Measurements from ENCODE around the gene SUB1.

- TF ChIP-seq POLR2A (IDR thresholded peaks at IDR 0.05; ENCODE audit: low read depth, low read length), result no peak
- TF ChIP-seq, protein P1, sequence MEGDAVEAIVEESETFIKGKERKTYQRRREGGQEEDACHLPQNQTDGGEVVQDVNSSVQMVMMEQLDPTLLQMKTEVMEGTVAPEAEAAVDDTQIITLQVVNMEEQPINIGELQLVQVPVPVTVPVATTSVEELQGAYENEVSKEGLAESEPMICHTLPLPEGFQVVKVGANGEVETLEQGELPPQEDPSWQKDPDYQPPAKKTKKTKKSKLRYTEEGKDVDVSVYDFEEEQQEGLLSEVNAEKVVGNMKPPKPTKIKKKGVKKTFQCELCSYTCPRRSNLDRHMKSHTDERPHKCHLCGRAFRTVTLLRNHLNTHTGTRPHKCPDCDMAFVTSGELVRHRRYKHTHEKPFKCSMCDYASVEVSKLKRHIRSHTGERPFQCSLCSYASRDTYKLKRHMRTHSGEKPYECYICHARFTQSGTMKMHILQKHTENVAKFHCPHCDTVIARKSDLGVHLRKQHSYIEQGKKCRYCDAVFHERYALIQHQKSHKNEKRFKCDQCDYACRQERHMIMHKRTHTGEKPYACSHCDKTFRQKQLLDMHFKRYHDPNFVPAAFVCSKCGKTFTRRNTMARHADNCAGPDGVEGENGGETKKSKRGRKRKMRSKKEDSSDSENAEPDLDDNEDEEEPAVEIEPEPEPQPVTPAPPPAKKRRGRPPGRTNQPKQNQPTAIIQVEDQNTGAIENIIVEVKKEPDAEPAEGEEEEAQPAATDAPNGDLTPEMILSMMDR (IDR thresholded peaks at IDR 0.05; ENCODE audit: extremely low read depth in 1 of 2, insufficient read depth in 1 of 2, low read depth in 1 of 2, low read length in 2 of 2), result no peak
- no peak for TF ChIP-seq POLR2AphosphoS5 (IDR thresholded peaks at IDR 0.05; ENCODE audit: insufficient read depth, low read depth, low read length)
- TF ChIP-seq MAX (IDR thresholded peaks at IDR 0.05; ENCODE audit: insufficient read depth, insufficient read length), result no peak
- no peak for TF ChIP-seq EZH2 (IDR thresholded peaks at IDR 0.05; ENCODE audit: borderline replicate concordance, low read depth, low read length, severe bottlenecking)
- TF ChIP-seq GATA2 (IDR thresholded peaks at IDR 0.05; ENCODE audit: insufficient read depth, insufficient read length, low read depth, low read length), result no peak
- no peak for TF ChIP-seq FOS (IDR thresholded peaks at IDR 0.05; ENCODE audit: borderline replicate concordance, insufficient read depth, low read length)
- no peak for TF ChIP-seq JUN (IDR thresholded peaks at IDR 0.05; ENCODE audit: borderline replicate concordance, insufficient read depth, insufficient read length, low read depth)
- no peak for TF ChIP-seq MYC (IDR thresholded peaks at IDR 0.05; ENCODE audit: low read depth, low read length)
Observed at GRCh38 chr5:32581010-32581785, 4.2 kb upstream of the SUB1 start.
